A673 (cell line): ENCODE results near the gene SMARCC2. TPM values are rescaled to one million over a fixed set of nuclear protein-coding genes. Genes with fewer than 3 reads are reported as not detected.
A peak's percentile ranks its signal among the peaks of the same experiment; 100 is the strongest.

Source experiments
- BruUV-seq: library from RNA; stranded (reverse); fragments of 400-500 nt; replicated peaks from 2 replicates; lab custom pipeline; 2021; lab: Mats Ljungman, UMichigan
- CTCF ChIA-PET: fragments of 300-600 bp; sonication (Branson Sonifier 250); formaldehyde crosslinking; loops from one replicate; lab custom pipeline; 2022; ENCODE audit warnings: antibody characterized with exemption; lab: Charles Lee
- POLR2A ChIA-PET: fragments of 300-600 bp; sonication (Branson Sonifier 250); formaldehyde crosslinking; loops from one replicate; lab custom pipeline; 2022; ENCODE audit warnings: antibody characterized with exemption; ENCODE audit not compliant: low non-redundant PET; lab: Charles Lee
- DNase-seq: peaks from one replicate; pipeline ENCODE4 v3.0.0-alpha.2; 2015; ENCODE audit warnings: low spot score
- H3K27ac ChIP-seq: fragments of 200-600 bp; sonication (generic); 2 replicates; pipeline ENCODE4 v1.5.1; 2016; ENCODE audit warnings: mixed run types, low read depth, mild to moderate bottlenecking, mixed read lengths, antibody characterized with exemption, low read length; ENCODE audit not compliant: poor library complexity, severe bottlenecking
- H3K27me3 ChIP-seq: fragments of 200-600 bp; sonication (generic); replicated peaks from 2 replicates; pipeline ENCODE4 v1.6.1; 2017; ENCODE audit warnings: mixed run types, low read depth, mild to moderate bottlenecking, mixed read lengths, antibody characterized with exemption, low read length; ENCODE audit not compliant: insufficient read depth, poor library complexity
- H3K36me3 ChIP-seq: fragments of 200-600 bp; sonication (generic); 2 replicates; pipeline ENCODE4 v1.6.1; 2016; ENCODE audit warnings: mixed run types, mild to moderate bottlenecking, mixed read lengths, antibody characterized with exemption, low read length; ENCODE audit not compliant: insufficient read depth, poor library complexity, severe bottlenecking
- H3K4me1 ChIP-seq: fragments of 200-600 bp; sonication (generic); 2 replicates; pipeline ENCODE4 v1.6.1; 2017; ENCODE audit warnings: mixed run types, mild to moderate bottlenecking, mixed read lengths, antibody characterized with exemption, low read length; ENCODE audit not compliant: insufficient read depth, poor library complexity, severe bottlenecking
- H3K4me3 ChIP-seq: fragments of 200-600 bp; sonication (generic); 2 replicates; pipeline ENCODE4 v1.5.1; 2016; ENCODE audit warnings: low read depth, mixed run types, mild to moderate bottlenecking, mixed read lengths, low read length; ENCODE audit not compliant: poor library complexity, severe bottlenecking
- H3K9me3 ChIP-seq: fragments of 200-600 bp; sonication (generic); 2 replicates; pipeline ENCODE4 v1.6.1; 2016; ENCODE audit warnings: mixed run types, low read depth, mild to moderate bottlenecking, mixed read lengths, antibody characterized with exemption, low read length; ENCODE audit not compliant: poor library complexity, severe bottlenecking
- CTCF ChIP-seq: fragments of 300-800, 200-600 bp; sonication (generic); conservative IDR thresholded peaks from 2 replicates; pipeline ENCODE4 v1.5.1; 2017; ENCODE audit warnings: low read depth, mild to moderate bottlenecking, antibody characterized with exemption, low read length, moderate library complexity, mixed read lengths
- EZH2 ChIP-seq: fragments of 200-600 bp; sonication (generic); IDR thresholded peaks from 2 replicates; pipeline ENCODE4 v1.6.1; 2017; ENCODE audit warnings: borderline replicate concordance, low read depth, mild to moderate bottlenecking, mixed read lengths, antibody characterized with exemption, low read length; ENCODE audit not compliant: poor library complexity, severe bottlenecking
- intact Hi-C: fragments of 100-400 bp; cut with micrococcal nuclease; formaldehyde crosslinking; loops from one replicate; pipeline ENCODE4 v1.10.0; 2022; ENCODE audit not compliant: unreplicated experiment
- total RNA-seq: library from RNA; stranded (reverse); gene quantifications from 2 replicates; pipeline ENCODE4 v1.2.3, GENCODE V29; 2021

SMARCC2 gene
- total RNA-seq, 1 experiment from 2014 or later = 133 TPM

- peaks cover 29% of the 10 kb centered on the region for H3K4me1 ChIP-seq
- intact Hi-C loops = no loop called here
- ChIA-PET POLR2A (interaction anchor here (0.6 kb wide), 1 partner anchor 44 kb away, joined by 5 read pairs; the partner anchor contains the start of gene RPL41), CTCF (no interaction called here)
- H3K36me3 ChIP-seq = peaks cover 56% of the 10 kb centered on the region
- H3K27me3 ChIP-seq = no peaks in the 10 kb centered on the region
- H3K4me3 ChIP-seq = peak overlapping the region; percentile 78
- TF ChIP-seq CTCF (no peak), EZH2 (no peak)
- H3K9me3 ChIP-seq = no peaks in the 10 kb centered on the region
- H3K27ac ChIP-seq = peak overlapping the region; percentile 95
- DNase-seq = no peak
- no TSS peak for BruUV-seq
Measured at GRCh38 chr12:56160193-56160763, 29.0 kb downstream of the SMARCC2 start.

GRCh38 chr12:56159482-56160192 is 29.6 kb downstream of the SMARCC2 start:
- ChIA-PET POLR2A (no interaction called here), CTCF (interaction anchor here (1.1 kb wide), 1 partner anchor 30 kb away, joined by 3 read pairs; the partner anchor contains the start of gene SMARCC2)
- H3K9me3 ChIP-seq = no peaks in the 10 kb centered on the region
- no TSS peak for BruUV-seq
- TF ChIP-seq EZH2 = no peak
- DNase-seq = no peak
- H3K27me3 ChIP-seq = no peaks in the 10 kb centered on the region
- H3K27ac ChIP-seq = peak overlapping the region; percentile 95
- intact Hi-C loops = no loop called here
- H3K4me3 ChIP-seq = peak overlapping the region; percentile 78
- peaks cover 50% of the 10 kb centered on the region for H3K36me3 ChIP-seq
- peaks cover 29% of the 10 kb centered on the region for H3K4me1 ChIP-seq

GRCh38 chr12:56158926-56159461 is 30.3 kb downstream of the SMARCC2 start:
- Histone ChIP-seq H3K27ac (peak overlapping the region; percentile 95), H3K9me3 (no peaks in the 10 kb centered on the region), H3K4me3 (peak overlapping the region; percentile 78), H3K36me3 (peaks cover 44% of the 10 kb centered on the region), H3K4me1 (peaks cover 30% of the 10 kb centered on the region), H3K27me3 (no peaks in the 10 kb centered on the region)
- no peak for TF ChIP-seq CTCF
- TF ChIP-seq EZH2 = no peak
- ChIA-PET POLR2A (no interaction called here), CTCF (interaction anchor here (1.1 kb wide), 1 partner anchor 30 kb away, joined by 3 read pairs; the partner anchor contains the start of gene SMARCC2)
- intact Hi-C loops = no loop called here
- TSS peak; percentile 64 for BruUV-seq
- peak; percentile 53 for DNase-seq
